Activated naive CD4-positive, alpha-beta T cell (primary cell): ENCODE results near the gene RAB12.
"Not testable (repeated sequence)": the region's sequence is repeated elsewhere in the genome, so short reads cannot be mapped to it uniquely, and the experiment has no call there.

ENCODE experiments used
- DNase-seq, 4 experiments: peaks; one replicate each; lab custom pipeline; 2025; lab: John Stamatoyannopoulos, UW

Gene RAB12

DNA sequence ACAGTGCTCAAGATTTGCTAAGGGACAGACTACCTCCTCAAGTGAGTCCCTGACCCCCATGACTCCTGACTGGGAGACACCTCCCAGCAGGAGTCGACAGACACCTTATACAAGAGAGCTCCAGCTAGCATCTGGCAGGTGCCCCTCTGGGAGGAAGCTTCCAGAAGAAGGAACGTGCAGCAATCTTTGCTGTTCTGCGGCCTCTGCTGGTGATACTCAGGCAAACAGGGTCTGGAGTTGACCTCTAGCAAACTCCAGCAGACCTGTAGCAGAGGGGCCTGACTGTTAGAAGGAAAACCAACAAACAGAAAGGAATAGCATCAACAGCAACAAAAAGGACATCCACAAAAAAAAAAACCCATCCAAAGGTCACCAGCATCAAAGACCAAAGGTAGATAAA lies 38.1 kb downstream of the RAB12 start:
- not testable (repeated sequence) for DNase-seq

GRCh38 chr18:8651478-8652261 lies 42.4 kb downstream of the RAB12 start:
- DNase-seq = not testable (repeated sequence)

GRCh38 chr18:8654503-8655451 lies 45.5 kb downstream of the RAB12 start:
- no peak for DNase-seq

GRCh38 chr18:8656232-8656631 lies 47.0 kb downstream of the RAB12 start:
- DNase-seq = no peak

- DNase-seq = no peak
Observed at GRCh38 chr18:8657050-8657820, 48.0 kb downstream of the RAB12 start.

GRCh38 chr18:8657873-8658470 lies 48.7 kb downstream of the RAB12 start:
- no peak for DNase-seq

DNA sequence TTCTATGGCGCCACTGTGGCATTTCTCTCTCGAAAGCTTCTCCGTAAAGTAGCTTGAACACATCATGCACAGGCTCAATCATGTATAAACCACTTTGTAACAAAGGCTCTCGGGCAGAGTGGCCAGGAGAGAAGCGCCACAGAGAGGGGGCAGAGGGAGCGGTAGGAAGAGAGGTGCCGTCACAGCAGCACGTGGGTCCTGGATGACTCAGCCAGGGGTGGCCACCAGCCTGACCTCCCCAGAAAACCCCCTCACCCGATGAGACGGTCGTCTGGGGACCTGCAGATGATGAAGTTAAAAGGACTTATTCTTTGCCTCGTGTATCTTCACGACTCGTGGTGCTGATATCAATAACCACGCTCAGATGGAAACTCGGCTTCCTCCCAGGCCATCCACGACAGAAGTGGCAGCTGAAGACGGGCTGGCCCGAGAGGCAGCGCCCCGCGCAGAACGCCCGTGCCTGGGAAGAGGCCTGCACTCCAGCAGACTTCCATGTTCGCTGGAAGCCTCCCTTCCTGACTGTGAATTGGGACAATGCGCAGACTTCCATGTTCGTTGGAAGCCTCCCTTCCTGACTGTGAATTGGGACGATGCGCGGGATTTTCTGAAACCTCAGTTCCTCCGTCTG lies 49.7 kb downstream of the RAB12 start:
- no peak for DNase-seq

GRCh38 chr18:8659609-8660242 lies 50.5 kb downstream of the RAB12 start:
- no peak for DNase-seq

GRCh38 chr18:8660316-8660715 lies 51.1 kb downstream of the RAB12 start:
- no peak for DNase-seq

GRCh38 chr18:8661754-8662559 lies 52.7 kb downstream of the RAB12 start:
- DNase-seq = no peak

GRCh38 chr18:8662560-8663255 lies 53.5 kb downstream of the RAB12 start:
- no peak for DNase-seq

GRCh38 chr18:8667846-8668245 lies 58.6 kb downstream of the RAB12 start:
- DNase-seq = no peak

GRCh38 chr18:8668381-8668780 lies 59.1 kb downstream of the RAB12 start:
- no peak for DNase-seq

GRCh38 chr18:8669571-8669970 lies 60.3 kb downstream of the RAB12 start:
- no peak for DNase-seq

- no peak for DNase-seq
Observed at GRCh38 chr18:8673256-8674209, 64.3 kb downstream of the RAB12 start.

- no peak for DNase-seq
Observed at GRCh38 chr18:8675057-8675456, 65.8 kb downstream of the RAB12 start.

- no peak for DNase-seq
Observed at GRCh38 chr18:8681196-8681595, 72.0 kb downstream of the RAB12 start.

DNA sequence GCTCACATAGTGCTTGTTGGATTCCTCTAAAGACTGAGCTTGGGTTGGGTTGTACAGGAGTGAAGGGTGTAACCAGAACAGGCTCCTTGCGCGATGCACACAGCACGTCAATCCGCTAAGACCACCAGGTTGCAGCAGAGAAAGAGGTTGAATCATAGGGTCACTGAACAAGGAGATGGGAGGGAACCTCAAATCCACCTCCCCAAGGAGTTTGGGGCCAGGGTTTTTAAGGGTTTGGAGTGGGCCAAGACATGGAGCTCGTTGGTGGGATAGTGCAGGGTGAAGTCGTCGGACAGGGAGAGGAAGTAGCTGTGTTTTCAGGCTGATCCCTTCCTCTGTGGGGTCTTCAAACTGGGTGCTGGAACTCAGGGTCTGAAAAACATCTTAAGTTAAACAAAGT lies 75.3 kb downstream of the RAB12 start:
- no peak for DNase-seq
